Mesenchymal stem cell (in vitro differentiated cells and primary cell): Measurements from ENCODE around the gene DYRK2.

Experiments used
- DNase-seq: peaks from one replicate; pipeline ENCODE4 v3.0.0-alpha.2; 2013
- H2AFZ ChIP-seq: one replicate; pipeline ENCODE4 v1.6.1; 2013; ENCODE audit warnings: low read depth, mild to moderate bottlenecking, control low read depth, inconsistent platforms, low read length, moderate library complexity
- H2AK5ac ChIP-seq: 2 replicates; pipeline ENCODE4 v1.6.1; 2013; ENCODE audit warnings: low read length, moderate library complexity, mild to moderate bottlenecking, inconsistent platforms; ENCODE audit not compliant: severe bottlenecking
- H2BK120ac ChIP-seq: one replicate; pipeline ENCODE4 v1.6.1; 2013; ENCODE audit warnings: low read depth, mild to moderate bottlenecking, inconsistent platforms, low read length, moderate library complexity
- H2BK12ac ChIP-seq, 2 experiments: one replicate each; pipeline ENCODE4 v1.6.1; 2013; ENCODE audit warnings: inconsistent platforms in 2 of 2, low read length in 2 of 2, mild to moderate bottlenecking in 2 of 2, moderate library complexity in 2 of 2, control low read depth in 1 of 2
- H2BK15ac ChIP-seq: one replicate; pipeline ENCODE4 v1.6.1; 2013; ENCODE audit warnings: mild to moderate bottlenecking, low read depth, inconsistent platforms; ENCODE audit not compliant: poor library complexity, severe bottlenecking
- H2BK5ac ChIP-seq: 2 replicates; pipeline ENCODE4 v1.6.1; 2013; ENCODE audit warnings: low read depth, mild to moderate bottlenecking, low read length, control low read depth, inconsistent platforms; ENCODE audit not compliant: poor library complexity, severe bottlenecking
- H3K14ac ChIP-seq, 2 experiments: one replicate each; pipeline ENCODE4 v1.6.1; 2013; ENCODE audit warnings: inconsistent platforms in 2 of 2, low read length in 2 of 2, control low read depth in 1 of 2, mild to moderate bottlenecking in 1 of 2, moderate library complexity in 1 of 2
- H3K18ac ChIP-seq, 2 experiments: one replicate each; pipeline ENCODE4 v1.6.1; 2013; ENCODE audit warnings: inconsistent platforms in 2 of 2, low read length in 2 of 2, control low read depth in 1 of 2, low read depth in 1 of 2, mild to moderate bottlenecking in 1 of 2
- H3K23ac ChIP-seq, 2 experiments: one replicate each; pipeline ENCODE4 v1.6.1; 2013; ENCODE audit warnings: inconsistent platforms in 2 of 2, low read length in 2 of 2, mild to moderate bottlenecking in 2 of 2, moderate library complexity in 2 of 2, control low read depth in 1 of 2
- H3K27ac ChIP-seq: 2 replicates; pipeline ENCODE4 v1.5.1; 2013; ENCODE audit warnings: mild to moderate bottlenecking, moderate library complexity, low read length, control low read depth, inconsistent platforms; ENCODE audit not compliant: poor library complexity, severe bottlenecking
- H3K27me3 ChIP-seq, 2 experiments: 2 replicates each; pipeline versions ENCODE4 v1.6.1 to v1.7.0; 2013; ENCODE audit warnings: low read length in 2 of 2, mild to moderate bottlenecking in 2 of 2, moderate library complexity in 2 of 2, control low read depth in 1 of 2, inconsistent platforms in 1 of 2; ENCODE audit not compliant: control insufficient read depth in 1 of 2, insufficient read depth in 1 of 2
- H3K36me3 ChIP-seq, 2 experiments: 2 replicates each; pipeline versions ENCODE4 v1.6.1 to v1.7.0; 2013; ENCODE audit warnings: low read length in 2 of 2, control low read depth in 1 of 2, inconsistent platforms in 1 of 2, low read depth in 1 of 2, mild to moderate bottlenecking in 1 of 2; ENCODE audit not compliant: insufficient read depth in 2 of 2, control insufficient read depth in 1 of 2
- H3K4ac ChIP-seq, 2 experiments: one replicate each; pipeline ENCODE4 v1.6.1; 2013; ENCODE audit warnings: inconsistent platforms in 2 of 2, low read length in 2 of 2, mild to moderate bottlenecking in 2 of 2, moderate library complexity in 2 of 2, control low read depth in 1 of 2, low read depth in 1 of 2
- H3K4me1 ChIP-seq: 2 replicates; pipeline ENCODE4 v1.6.1; 2013; ENCODE audit warnings: low read depth, low read length, control low read depth; ENCODE audit not compliant: control insufficient read depth, insufficient read depth
- H3K4me2 ChIP-seq: 2 replicates; pipeline ENCODE4 v1.6.1; 2013; ENCODE audit warnings: low read length, mild to moderate bottlenecking, inconsistent platforms; ENCODE audit not compliant: poor library complexity, severe bottlenecking
- H3K4me3 ChIP-seq, 2 experiments: 2 replicates each; pipeline versions ENCODE4 v1.5.1 to v1.7.0; 2013; ENCODE audit warnings: low read length in 2 of 2, mild to moderate bottlenecking in 2 of 2, control low read depth in 1 of 2, low read depth in 1 of 2; ENCODE audit not compliant: insufficient read depth in 1 of 2
- H3K79me1 ChIP-seq: replicated peaks from 2 replicates; pipeline ENCODE4 v1.6.1; 2013; ENCODE audit warnings: mild to moderate bottlenecking, control low read depth, low read length, inconsistent platforms; ENCODE audit not compliant: poor library complexity, severe bottlenecking
- H3K9ac ChIP-seq: 2 replicates; pipeline ENCODE4 v1.7.0; 2013; ENCODE audit warnings: mild to moderate bottlenecking, low read length, moderate library complexity
- H3K9me3 ChIP-seq: 2 replicates; pipeline ENCODE4 v1.7.0; 2013; ENCODE audit warnings: mild to moderate bottlenecking, low read length; ENCODE audit not compliant: control insufficient read depth
- H4K8ac ChIP-seq: one replicate; pipeline ENCODE4 v1.6.1; 2013; ENCODE audit warnings: inconsistent platforms, mild to moderate bottlenecking, low read length, moderate library complexity
- H4K91ac ChIP-seq: one replicate; pipeline ENCODE4 v1.6.1; 2013; ENCODE audit warnings: mild to moderate bottlenecking, low read length, inconsistent platforms
- WGBS: methylation state at CpG from one replicate; pipeline ENCODE4 v1.1.7; 2013; ENCODE audit warnings: mixed read lengths; 5-methylcytosine and 5-hydroxymethylcytosine counted together

Gene DYRK2

GRCh38 chr12:67695974-67696373, 47.4 kb downstream of the DYRK2 start:
- H3K14ac ChIP-seq, result no peak overlapping the region
- H2BK15ac ChIP-seq, result no peak overlapping the region
- H2BK120ac ChIP-seq, result no peak overlapping the region
- no peak overlapping the region for H3K18ac ChIP-seq
- H3K9me3 ChIP-seq, result no peaks in the 10 kb centered on the region
- no peak overlapping the region for H3K4me3 ChIP-seq
- H3K27me3 ChIP-seq, result no peaks in the 10 kb centered on the region
- H3K36me3 ChIP-seq, result no peaks in the 10 kb centered on the region
- H3K27ac ChIP-seq, result no peak overlapping the region
- H3K9ac ChIP-seq, result no peak overlapping the region
- H3K4me1 ChIP-seq, result peaks cover 3% of the 10 kb centered on the region
- DNase-seq, result no peak
- H3K4ac ChIP-seq, result no peak overlapping the region
- H2AK5ac ChIP-seq, result no peak overlapping the region
- H2BK5ac ChIP-seq, result no peak overlapping the region
- no peaks in the 10 kb centered on the region for H3K79me1 ChIP-seq
- H3K23ac ChIP-seq, result no peak overlapping the region
- H2AFZ ChIP-seq, result no peak overlapping the region
- 95% methylated on average over 1 of the region's 2 CpGs for WGBS
- no peak overlapping the region for H4K8ac ChIP-seq
- H2BK12ac ChIP-seq, result peak overlapping the region in 1 of 2 experiments; percentile 48
- no peak overlapping the region for H4K91ac ChIP-seq
- H3K4me2 ChIP-seq, result no peak overlapping the region

GRCh38 chr12:67697443-67697842, 48.9 kb downstream of the DYRK2 start:
- H3K27ac ChIP-seq, result peak overlapping the region; percentile 47
- no peak overlapping the region for H2BK12ac ChIP-seq
- DNase-seq, result peak; percentile 53
- WGBS, result 0% methylated on average over 1 of the region's 2 CpGs
- H3K4me1 ChIP-seq, result peaks cover 3% of the 10 kb centered on the region
- no peak overlapping the region for H2BK5ac ChIP-seq
- H3K9ac ChIP-seq, result no peak overlapping the region
- no peak overlapping the region for H3K4me3 ChIP-seq
- H3K23ac ChIP-seq, result no peak overlapping the region
- H3K14ac ChIP-seq, result no peak overlapping the region
- no peak overlapping the region for H2AK5ac ChIP-seq
- H3K27me3 ChIP-seq, result no peaks in the 10 kb centered on the region
- no peak overlapping the region for H2BK120ac ChIP-seq
- H2AFZ ChIP-seq, result no peak overlapping the region
- H4K8ac ChIP-seq, result no peak overlapping the region
- H2BK15ac ChIP-seq, result no peak overlapping the region
- H3K79me1 ChIP-seq, result no peaks in the 10 kb centered on the region
- H3K4ac ChIP-seq, result no peak overlapping the region
- no peaks in the 10 kb centered on the region for H3K36me3 ChIP-seq
- no peaks in the 10 kb centered on the region for H3K9me3 ChIP-seq
- H3K4me2 ChIP-seq, result no peak overlapping the region
- H4K91ac ChIP-seq, result no peak overlapping the region
- H3K18ac ChIP-seq, result no peak overlapping the region

- Histone ChIP-seq H3K27ac (peak overlapping the region; percentile 42), H2BK15ac (no peak overlapping the region), H4K91ac (no peak overlapping the region), H3K14ac (no peak overlapping the region), H3K23ac (no peak overlapping the region), H2AFZ (no peak overlapping the region), H3K4me1 (peaks cover 3% of the 10 kb centered on the region), H2BK12ac (no peak overlapping the region), H2BK5ac (no peak overlapping the region), H3K9ac (peak overlapping the region; percentile 67), H2AK5ac (no peak overlapping the region), H3K4ac (no peak overlapping the region), H3K36me3 (no peaks in the 10 kb centered on the region), H3K18ac (no peak overlapping the region), H3K79me1 (no peaks in the 10 kb centered on the region), H2BK120ac (no peak overlapping the region), H3K9me3 (no peaks in the 10 kb centered on the region), H3K27me3 (no peaks in the 10 kb centered on the region), H3K4me2 (no peak overlapping the region), H4K8ac (no peak overlapping the region), H3K4me3 (no peak overlapping the region)
- peak; percentile 51 for DNase-seq
- 63% methylated on average over 2 of the region's 2 CpGs for WGBS
These were observed 49.4 kb downstream of the DYRK2 start for GRCh38 chr12:67697967-67698366.

GRCh38 chr12:67698672-67699581, 50.4 kb downstream of the DYRK2 start:
- H3K4me2 ChIP-seq, result no peak overlapping the region
- peaks cover 3% of the 10 kb centered on the region for H3K4me1 ChIP-seq
- no peak overlapping the region for H2BK15ac ChIP-seq
- peak overlapping the region; percentile 53 for H4K8ac ChIP-seq
- no peaks in the 10 kb centered on the region for H3K27me3 ChIP-seq
- no peaks in the 10 kb centered on the region for H3K36me3 ChIP-seq
- H3K4me3 ChIP-seq, result peak overlapping the region in 1 of 2 experiments; percentile 60
- H3K4ac ChIP-seq, result peak overlapping the region in 1 of 2 experiments; percentile 44
- H2BK5ac ChIP-seq, result no peak overlapping the region
- WGBS, result 72% methylated on average over 5 of the region's 6 CpGs
- H4K91ac ChIP-seq, result peak overlapping the region; percentile 66
- no peaks in the 10 kb centered on the region for H3K9me3 ChIP-seq
- H3K14ac ChIP-seq, result no peak overlapping the region
- H3K27ac ChIP-seq, result peak overlapping the region; percentile 42
- peak overlapping the region; percentile 67 for H3K9ac ChIP-seq
- H3K79me1 ChIP-seq, result no peaks in the 10 kb centered on the region
- H3K18ac ChIP-seq, result peak overlapping the region; percentile 76 to 77
- peak; percentile 71 for DNase-seq
- H2BK120ac ChIP-seq, result no peak overlapping the region
- H2BK12ac ChIP-seq, result peak overlapping the region; percentile 51 to 87
- H3K23ac ChIP-seq, result no peak overlapping the region
- H2AK5ac ChIP-seq, result peak overlapping the region; percentile 81
- H2AFZ ChIP-seq, result no peak overlapping the region
